Hepatocyte (in vitro differentiated cells): ENCODE results near the gene CDCA7L. TPM values are rescaled to one million over a fixed set of nuclear protein-coding genes. Genes with fewer than 3 reads are reported as not detected.

Source experiments
- DNase-seq: peaks from one replicate; pipeline ENCODE4 v3.0.0-alpha.2; 2016; ENCODE audit warnings: low spot score
- H2AFZ ChIP-seq: fragments of 200-600 bp; sonication (generic); 2 replicates; pipeline ENCODE4 v1.6.0; 2016; ENCODE audit warnings: antibody characterized with exemption, mild to moderate bottlenecking
- H3K27ac ChIP-seq: fragments of 200-600 bp; sonication (generic); 2 replicates; pipeline ENCODE4 v1.5.1; 2016; ENCODE audit warnings: mild to moderate bottlenecking
- H3K27me3 ChIP-seq: fragments of 200-600 bp; sonication (generic); 2 replicates; pipeline ENCODE4 v1.6.1; 2016
- H3K36me3 ChIP-seq: fragments of 200-600 bp; sonication (generic); replicated peaks from 2 replicates; pipeline ENCODE4 v1.5.1; 2016; ENCODE audit warnings: low read depth; ENCODE audit not compliant: insufficient read depth
- H3K4me1 ChIP-seq: fragments of 200-600 bp; sonication (generic); 2 replicates; pipeline ENCODE4 v1.5.1; 2016; ENCODE audit warnings: mild to moderate bottlenecking, moderate library complexity; ENCODE audit not compliant: insufficient read depth
- H3K4me2 ChIP-seq: fragments of 200-600 bp; sonication (generic); 2 replicates; pipeline ENCODE4 v1.6.0; 2016
- H3K4me3 ChIP-seq: fragments of 200-600 bp; sonication (generic); 2 replicates; pipeline ENCODE4 v1.5.1; 2016; ENCODE audit warnings: mild to moderate bottlenecking
- H3K79me2 ChIP-seq: fragments of 200-600 bp; sonication (generic); 2 replicates; pipeline ENCODE4 v1.6.0; 2017; ENCODE audit warnings: mild to moderate bottlenecking
- H3K9me2 ChIP-seq: fragments of 200-600 bp; sonication (generic); replicated peaks from 2 replicates; pipeline ENCODE4 v1.6.0; 2017; ENCODE audit warnings: mild to moderate bottlenecking; ENCODE audit not compliant: insufficient read depth
- H3K9me3 ChIP-seq: fragments of 200-600 bp; sonication (generic); 2 replicates; pipeline ENCODE4 v1.5.1; 2016; ENCODE audit warnings: low read depth, mild to moderate bottlenecking
- H4K20me1 ChIP-seq: fragments of 200-600 bp; sonication (generic); 2 replicates; pipeline ENCODE4 v1.6.0; 2016; ENCODE audit warnings: mild to moderate bottlenecking; ENCODE audit not compliant: insufficient read depth, poor library complexity, severe bottlenecking
- CTCF ChIP-seq: fragments of 200-600 bp; sonication (generic); IDR thresholded peaks from 2 replicates; pipeline ENCODE4 v1.5.1; 2016; ENCODE audit warnings: antibody characterized with exemption, mild to moderate bottlenecking; ENCODE audit not compliant: poor library complexity
- EZH2 ChIP-seq: fragments of 200-600 bp; sonication (generic); IDR thresholded peaks from 2 replicates; pipeline ENCODE4 v1.6.1; 2016; ENCODE audit warnings: antibody characterized with exemption, mild to moderate bottlenecking, borderline replicate concordance
- EZH2phosphoT487 ChIP-seq: fragments of 200-600 bp; sonication (generic); IDR thresholded peaks from one replicate; pipeline ENCODE4 v1.6.1; 2018; ENCODE audit warnings: antibody characterized with exemption, mild to moderate bottlenecking, low read depth, moderate library complexity; ENCODE audit not compliant: unreplicated experiment, severe bottlenecking
- WGBS: methylation state at CpG from one replicate; pipeline ENCODE4 v1.1.6; 2016; ENCODE audit warnings: low lambda C conversion rate; ENCODE audit errors: missing lambda C conversion rate; 5-methylcytosine and 5-hydroxymethylcytosine counted together
- polyA plus RNA-seq: library from polyadenylated mRNA; unstranded; fragments of >200 nt; fragmentation: Nextera tagmentation; extraction: Ambion mirVana; gene quantifications from 2 replicates; pipeline ENCODE4 v1.2.1, GENCODE V29; 2016
- total RNA-seq: library from RNA; depleted of rRNA; stranded (reverse); fragments of >200 nt; gene quantifications from 2 replicates; pipeline ENCODE4 v1.2.3, GENCODE V29; 2014

CDCA7L gene
- 13.0 and 17.1 TPM in 2 replicates for total RNA-seq
- polyA plus RNA-seq, result 4.5 and 8.1 TPM in 2 replicates

- Histone ChIP-seq H4K20me1 (no peaks in the 10 kb centered on the region), H3K27ac (peak within 1 kb of the TSS; percentile 45), H2AFZ (peak within 1 kb of the TSS; percentile 87), H3K4me2 (peak within 1 kb of the TSS; percentile 96), H3K4me3 (peak within 1 kb of the TSS; percentile 30), H3K36me3 (no peaks in the 10 kb centered on the region), H3K9me3 (no peaks in the 10 kb centered on the region), H3K79me2 (no peaks in the 10 kb centered on the region), H3K4me1 (peaks cover 11% of the 10 kb centered on the region), H3K9me2 (no peaks in the 10 kb centered on the region), H3K27me3 (peaks cover 32% of the 10 kb centered on the region)
- peak; percentile 73 for DNase-seq
- no peak for TF ChIP-seq CTCF
- no peak for TF ChIP-seq EZH2
- TF ChIP-seq EZH2phosphoT487, result no peak
- WGBS, result 1% methylated on average over 83 of the region's 83 CpGs
These were observed at the start of gene CDCA7L for GRCh38 chr7:21945454-21946221. Gene CDCA7L (minus strand): TSS chr7:21945899. CDS start chr7:21945804, 95 bp downstream.

- Histone ChIP-seq H3K36me3 (no peaks in the 10 kb centered on the region), H3K4me1 (no peaks in the 10 kb centered on the region), H3K9me2 (no peaks in the 10 kb centered on the region), H2AFZ (no peak overlapping the region), H3K27me3 (no peaks in the 10 kb centered on the region), H4K20me1 (no peaks in the 10 kb centered on the region), H3K9me3 (no peaks in the 10 kb centered on the region), H3K4me2 (no peak overlapping the region), H3K4me3 (no peak overlapping the region), H3K27ac (no peak overlapping the region), H3K79me2 (no peaks in the 10 kb centered on the region)
- WGBS, result 75% methylated on average over 5 of the region's 5 CpGs
- TF ChIP-seq EZH2 (no peak), EZH2phosphoT487 (no peak), CTCF (no peak)
- DNase-seq, result no peak
These were observed 40.4 kb upstream of the CDCA7L start for GRCh38 chr7:21986096-21986495.

GRCh38 chr7:21984042-21984441, 38.3 kb upstream of the CDCA7L start:
- Histone ChIP-seq H3K27me3 (no peaks in the 10 kb centered on the region), H3K9me3 (no peaks in the 10 kb centered on the region), H3K4me3 (no peak overlapping the region), H2AFZ (no peak overlapping the region), H3K79me2 (no peaks in the 10 kb centered on the region), H3K9me2 (no peaks in the 10 kb centered on the region), H3K4me1 (no peaks in the 10 kb centered on the region), H3K27ac (no peak overlapping the region), H3K36me3 (no peaks in the 10 kb centered on the region), H4K20me1 (no peaks in the 10 kb centered on the region), H3K4me2 (no peak overlapping the region)
- 81% methylated on average over 2 of the region's 2 CpGs for WGBS
- TF ChIP-seq EZH2 (no peak), CTCF (no peak), EZH2phosphoT487 (no peak)
- no peak for DNase-seq
